K562 (cell line): ENCODE results near the gene DRC1. TPM values are rescaled to one million over a fixed set of nuclear protein-coding genes. Genes with fewer than 3 reads are reported as not detected.

Experiments used
- ATF6 ChIP-seq: sonication (generic); formaldehyde crosslinking; IDR thresholded peaks from 2 replicates; pipeline ENCODE4 v1.4.0; 2020; ENCODE audit warnings: mild to moderate bottlenecking, missing genetic modification reagents
- CCNT2 ChIP-seq: IDR thresholded peaks from 2 replicates; pipeline ENCODE4 v1.6.1; 2011; ENCODE audit warnings: borderline replicate concordance, low read depth, mild to moderate bottlenecking, moderate library complexity, mixed read lengths, low read length; ENCODE audit not compliant: insufficient read length; ENCODE audit errors: extremely low read depth
- CREB3 ChIP-seq: fragments of 450-650 bp; conservative IDR thresholded peaks from 2 replicates; pipeline ENCODE4 v1.6.1; 2016; ENCODE audit warnings: missing genetic modification characterization, low read depth, mild to moderate bottlenecking, missing compliant biosample characterization, moderate library complexity
- DEAF1 ChIP-seq: fragments of 450-650 bp; formaldehyde crosslinking; IDR thresholded peaks from 2 replicates; pipeline ENCODE4 v1.4.0; 2020; ENCODE audit warnings: mild to moderate bottlenecking, moderate library complexity
- FOXA1 ChIP-seq: fragments of 450-650 bp; IDR thresholded peaks from 2 replicates; pipeline ENCODE4 v1.6.1; 2016; ENCODE audit warnings: mild to moderate bottlenecking, borderline replicate concordance
- FOXJ2 ChIP-seq: fragments of 200-800 bp; sonication (Bioruptor generic); IDR thresholded peaks from 2 replicates; pipeline ENCODE4 v1.6.1; 2016; ENCODE audit warnings: missing genetic modification characterization, missing compliant biosample characterization
- HNRNPK ChIP-seq: fragments of 200-400 bp; formaldehyde crosslinking; IDR thresholded peaks from one replicate; pipeline ENCODE4 v1.6.1; 2018; ENCODE audit warnings: mild to moderate bottlenecking, low read depth, low read length; ENCODE audit not compliant: poor library complexity, severe bottlenecking
- NCOA4 ChIP-seq: fragments of 450-650 bp; IDR thresholded peaks from 2 replicates; pipeline ENCODE4 v1.6.1; 2018; ENCODE audit warnings: mild to moderate bottlenecking; ENCODE audit not compliant: partially characterized antibody
- POLR2G ChIP-seq: fragments of 200-400 bp; formaldehyde crosslinking; IDR thresholded peaks from 2 replicates; pipeline ENCODE4 v1.6.1; 2017; ENCODE audit warnings: low read depth, mild to moderate bottlenecking, antibody characterized with exemption, low read length, moderate library complexity
- SIRT6 ChIP-seq: IDR thresholded peaks from one replicate; pipeline ENCODE4 v1.6.1; 2012; ENCODE audit warnings: low read depth, mild to moderate bottlenecking, control low read depth, inconsistent platforms, low read length, moderate library complexity
- ZBTB17 ChIP-seq: fragments of 450-650 bp; formaldehyde crosslinking; IDR thresholded peaks from 2 replicates; pipeline ENCODE4 v1.4.0; 2020; ENCODE audit warnings: mild to moderate bottlenecking
- ZNF23 ChIP-seq: fragments of 250-450 bp; sonication (Bioruptor Pico); IDR thresholded peaks from 2 replicates; pipeline ENCODE4 v1.4.0; 2020; ENCODE audit warnings: mild to moderate bottlenecking
- ZNF311 ChIP-seq: fragments of 250-450 bp; sonication (Bioruptor Pico); IDR thresholded peaks from 2 replicates; pipeline ENCODE4 v1.4.0; 2020; ENCODE audit warnings: mild to moderate bottlenecking, moderate library complexity
- ZNF75A ChIP-seq: fragments of 450-650 bp; formaldehyde crosslinking; IDR thresholded peaks from 2 replicates; pipeline ENCODE4 v1.4.0; 2020; ENCODE audit warnings: mild to moderate bottlenecking
- ZNF76 ChIP-seq: fragments of 250-450 bp; sonication (Bioruptor Pico); IDR thresholded peaks from 2 replicates; pipeline ENCODE4 v1.4.0; 2020; ENCODE audit warnings: mild to moderate bottlenecking, moderate library complexity, borderline replicate concordance
- polyA plus RNA-seq, 8 experiments: library from polyadenylated mRNA; depleted of rRNA in 4 of 8; stranded (reverse) in 5 of 8; unstranded in 3 of 8; fragments of >200 nt; fragmentation: Nextera tagmentation in 2 of 8; fragmentation: Illumina TruSeq in 1 of 8; extraction: Ambion mirVana in 2 of 8; extraction: Trizol in 1 of 8; gene quantifications; 2 replicates each; pipeline versions ENCODE4 v1.2.1 to v1.2.3, GENCODE V29; 2011 to 2014; ENCODE audit warnings: inconsistent platforms in 1 of 8, missing spikeins in 1 of 8
- total RNA-seq, 7 experiments: library from RNA; depleted of rRNA in 6 of 7; stranded (reverse); fragments of >200 nt in 6 of 7; fragmentation: Illumina TruSeq in 2 of 7; extraction: Trizol in 2 of 7; gene quantifications; 2 replicates each; pipeline versions ENCODE4 v1.2.1 to v1.2.3, GENCODE V29; 2011 to 2021; ENCODE audit warnings: low replicate concordance in 1 of 7

DRC1 gene
- total and polyA plus RNA-seq, 9 of the 15 experiments (the other 6 are each of a cell fraction or from before 2014, with no cell fraction given) = 0.07 to 0.10 TPM; not detected in 7

GRCh38 chr2:26462511-26463243 lies 61.0 kb downstream of the DRC1 start (continued):
- TF ChIP-seq DEAF1 (peak; percentile 49; the same call in 1 of the 2 replicates), ZNF75A (CRISPR knock-in tag) (no peak), FOXJ2 (tag) (no peak), FOXA1 (no peak), ZNF23 (CRISPR knock-in tag) (no peak), SIRT6 (no peak), HNRNPK (no peak), ATF6 (no peak), POLR2G (no peak), CCNT2 (no peak), NCOA4 (no peak), ZBTB17 (CRISPR knock-in tag) (no peak), ZNF311 (no peak), CREB3 (tag) (no peak), ZNF76 (CRISPR knock-in tag) (no peak)
